Dermis blood vessel endothelial cell (primary cell): ENCODE results near the gene CCNY. TPM values are rescaled to one million over a fixed set of nuclear protein-coding genes. Genes with fewer than 3 reads are reported as not detected.

Experiments used
- DNase-seq: peaks from one replicate; pipeline ENCODE4 v3.0.0; 2010
- total RNA-seq: library from RNA; depleted of rRNA; stranded (reverse); fragments of >200 nt; gene quantifications from 2 replicates; pipeline ENCODE4 v1.2.3, GENCODE V29; 2014

The CCNY gene
- total RNA-seq, 1 donor from 2014 or later: 99.4 TPM

DNA sequence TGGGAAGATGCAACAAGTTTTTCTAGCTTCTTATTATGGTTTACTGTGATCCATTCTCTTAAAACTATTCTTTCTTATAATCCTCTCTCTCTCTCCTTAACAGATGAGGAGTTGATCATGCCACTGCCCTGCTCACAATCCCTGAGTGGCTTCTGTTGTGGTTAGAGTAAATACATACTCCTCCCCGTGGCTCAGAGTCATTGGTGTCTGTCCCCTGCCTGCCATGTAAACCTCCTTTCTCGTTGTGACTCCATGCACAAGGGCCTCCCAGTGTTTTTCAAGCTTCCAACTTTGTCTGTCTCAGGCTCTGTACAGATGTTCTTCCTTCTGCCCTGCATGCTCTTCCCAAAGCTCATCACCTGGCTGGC lies 20.4 kb downstream of the CCNY start:
- DNase-seq: no peak

DNA sequence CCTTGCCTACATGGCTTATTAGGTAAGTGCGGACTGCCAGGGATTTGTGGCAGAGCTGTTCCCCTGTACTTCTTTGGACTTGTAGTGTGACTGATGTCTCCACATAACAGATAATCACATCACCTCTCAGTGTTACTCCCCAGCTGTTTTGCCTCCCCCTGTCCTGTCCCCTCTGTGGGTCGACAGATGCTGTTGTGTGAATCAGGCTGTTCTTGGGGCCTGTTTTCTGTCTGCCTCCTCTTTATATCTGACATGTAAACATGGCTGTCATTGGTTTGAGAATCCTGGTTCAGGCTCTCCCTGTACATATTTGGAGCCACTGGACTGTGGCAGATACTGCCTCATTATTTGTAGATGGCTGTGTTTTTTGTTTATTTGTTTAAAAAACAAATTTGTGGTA lies 22.7 kb downstream of the CCNY start:
- DNase-seq: no peak

DNA sequence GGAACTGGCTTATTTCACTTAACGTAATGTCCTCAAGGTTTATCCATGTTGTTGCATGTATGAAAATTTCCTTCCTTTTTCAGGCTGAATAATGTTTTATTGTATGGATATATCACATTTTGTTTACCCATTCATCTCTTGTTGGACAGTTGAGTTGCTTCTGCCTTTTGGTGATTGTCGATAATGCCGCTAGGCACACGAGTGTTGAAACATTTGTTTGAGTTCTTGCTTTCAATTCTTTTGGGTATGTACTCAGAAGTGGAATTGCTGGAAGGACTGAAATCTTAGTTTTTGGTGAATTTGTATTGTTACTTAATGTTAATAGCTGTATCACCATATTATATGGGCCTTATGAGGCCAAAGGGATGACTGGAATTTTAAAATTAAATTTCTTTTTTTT lies 23.6 kb downstream of the CCNY start:
- DNase-seq: no peak

DNA sequence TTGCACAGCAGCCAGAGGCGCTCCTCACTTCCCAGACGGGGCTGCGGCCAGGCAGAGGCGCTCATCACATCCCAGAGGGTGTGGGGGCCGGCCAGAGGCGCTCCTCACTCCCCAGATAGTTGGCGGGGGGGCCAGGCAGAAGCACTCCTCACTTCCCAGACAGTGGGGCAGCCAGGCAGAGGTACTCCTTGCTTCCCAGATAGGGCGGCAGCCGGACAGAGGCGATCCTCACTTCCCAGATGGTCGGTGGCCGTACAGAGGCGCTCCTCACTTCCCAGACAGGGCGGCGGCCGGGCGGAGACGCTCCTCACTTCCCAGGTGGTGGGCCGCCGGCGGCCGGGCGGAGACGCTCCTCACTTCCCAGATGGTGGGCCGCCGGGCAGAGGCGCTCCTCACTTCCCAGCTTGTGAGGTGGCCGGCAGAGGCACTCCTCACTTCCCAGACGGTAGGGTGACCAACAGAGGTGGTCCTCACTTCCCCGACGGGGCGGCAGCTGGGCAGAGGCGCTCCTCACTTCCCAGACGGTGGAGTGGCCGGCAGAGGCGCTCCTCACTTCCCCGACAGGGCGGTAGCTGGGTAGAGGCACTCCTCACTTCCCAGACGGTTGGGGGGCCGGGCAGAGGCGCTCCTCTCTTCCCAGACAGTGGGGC lies 26.5 kb downstream of the CCNY start:
- no peak for DNase-seq

DNA sequence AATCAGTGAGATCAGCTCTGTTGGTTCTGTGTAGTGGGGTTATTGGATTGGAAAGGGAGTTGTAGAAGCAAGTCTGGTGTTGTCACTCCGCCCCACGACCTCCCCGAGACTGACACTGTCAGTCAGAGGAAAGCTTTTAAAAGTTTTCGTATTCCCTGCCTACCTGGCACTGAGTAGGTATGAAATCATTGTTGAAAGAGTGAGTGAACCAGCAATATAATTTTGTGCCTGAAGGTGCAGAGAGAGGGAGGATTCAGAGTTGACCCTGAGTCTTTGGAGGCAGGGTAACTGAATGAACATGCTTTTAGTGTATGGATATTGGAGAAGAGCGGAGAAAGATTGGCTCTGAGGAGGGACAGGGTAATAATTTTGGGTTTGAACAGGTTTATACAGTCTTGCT lies 27.3 kb downstream of the CCNY start:
- DNase-seq: no peak

DNA sequence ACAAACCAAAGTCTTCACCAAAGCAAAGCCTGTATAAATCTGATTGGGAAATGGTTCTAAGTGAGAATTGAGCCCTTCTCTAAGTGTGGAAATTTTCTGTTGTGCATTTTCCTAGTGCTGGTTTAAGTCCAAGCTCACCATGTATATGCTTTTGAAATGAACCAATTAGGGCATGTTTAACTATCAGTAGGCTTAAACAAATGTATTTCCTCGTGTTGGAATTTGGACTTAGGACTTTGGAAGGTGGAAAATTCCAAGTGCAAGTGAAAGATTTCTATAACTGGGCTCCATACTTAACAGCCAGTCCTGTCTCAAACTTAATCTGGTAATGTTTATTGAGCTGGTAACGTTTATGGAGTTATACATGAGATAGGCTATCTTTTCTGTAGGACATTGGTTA lies 28.5 kb downstream of the CCNY start:
- no peak for DNase-seq

DNA sequence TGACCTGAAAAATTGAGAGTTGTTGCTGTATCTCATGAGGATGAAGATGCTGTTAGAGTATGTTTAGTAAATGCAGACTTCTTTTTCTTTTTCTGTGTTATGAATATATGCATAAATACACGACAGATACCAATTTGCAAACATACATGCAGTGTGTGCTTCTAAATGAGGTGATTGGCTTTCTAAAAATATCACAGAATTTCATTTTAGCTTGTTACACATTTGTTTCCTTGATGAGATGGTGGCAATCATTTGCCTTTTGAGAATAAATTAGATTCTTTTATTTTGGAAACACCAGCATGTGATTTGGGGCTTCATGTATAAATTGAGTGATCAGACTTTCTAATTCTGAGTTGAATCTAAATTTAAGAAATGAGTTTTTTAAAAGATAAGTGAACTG lies 29.7 kb downstream of the CCNY start:
- DNase-seq: no peak

DNA sequence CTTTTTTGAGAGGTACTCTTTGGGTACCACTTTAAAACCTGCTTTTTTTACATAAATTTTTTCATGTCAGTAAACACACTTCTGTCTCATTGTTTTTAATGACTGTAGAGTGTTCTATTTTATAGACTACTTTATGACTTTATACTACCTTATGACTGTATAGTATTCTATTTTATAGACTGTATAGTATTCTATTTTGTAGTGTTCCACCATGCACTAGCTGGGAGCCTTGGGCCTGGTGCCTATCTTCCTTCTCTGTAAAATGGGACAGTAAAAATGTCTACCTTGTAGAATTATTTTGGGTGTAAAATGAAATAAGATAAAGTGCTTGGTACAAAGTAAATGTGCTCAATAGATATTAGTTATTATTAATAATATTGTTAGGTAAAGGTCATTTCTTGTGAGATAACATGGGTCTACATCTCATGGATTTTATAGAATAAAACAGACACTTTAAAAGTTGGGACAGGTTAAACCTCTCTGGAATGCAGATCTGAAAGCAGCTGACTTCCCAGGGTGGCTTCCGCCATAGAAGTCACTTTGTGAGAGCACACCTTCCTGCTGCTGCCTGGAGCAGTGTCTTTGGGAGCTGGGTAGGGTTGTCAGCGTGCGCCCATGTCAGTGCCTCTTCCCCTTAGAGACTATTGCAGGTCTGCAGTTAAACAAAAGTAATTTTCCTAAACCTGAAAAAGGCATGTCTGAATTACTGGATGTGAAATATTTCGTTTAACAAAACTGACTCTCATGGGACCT lies 31.0 kb downstream of the CCNY start:
- DNase-seq: no peak

DNA sequence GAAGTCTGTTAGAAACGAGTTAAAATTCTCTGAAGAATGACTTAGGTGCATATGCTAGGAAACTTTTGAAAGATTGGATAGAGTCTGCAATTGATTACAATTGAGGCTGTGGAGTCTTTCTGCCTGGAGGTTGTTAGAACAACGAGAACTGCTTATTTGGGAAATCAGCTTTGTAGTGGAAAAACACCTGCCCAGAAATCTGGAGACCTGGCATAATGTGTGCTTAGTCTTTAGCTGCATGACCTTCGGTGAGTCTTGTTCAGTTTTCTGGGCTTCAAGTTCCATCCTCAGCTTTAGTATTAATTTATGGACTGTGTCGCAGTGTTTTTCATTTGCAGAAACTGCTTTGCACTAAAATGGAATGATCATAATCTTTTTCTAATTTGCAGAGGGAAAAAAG lies 31.7 kb downstream of the CCNY start:
- DNase-seq: no peak

DNA sequence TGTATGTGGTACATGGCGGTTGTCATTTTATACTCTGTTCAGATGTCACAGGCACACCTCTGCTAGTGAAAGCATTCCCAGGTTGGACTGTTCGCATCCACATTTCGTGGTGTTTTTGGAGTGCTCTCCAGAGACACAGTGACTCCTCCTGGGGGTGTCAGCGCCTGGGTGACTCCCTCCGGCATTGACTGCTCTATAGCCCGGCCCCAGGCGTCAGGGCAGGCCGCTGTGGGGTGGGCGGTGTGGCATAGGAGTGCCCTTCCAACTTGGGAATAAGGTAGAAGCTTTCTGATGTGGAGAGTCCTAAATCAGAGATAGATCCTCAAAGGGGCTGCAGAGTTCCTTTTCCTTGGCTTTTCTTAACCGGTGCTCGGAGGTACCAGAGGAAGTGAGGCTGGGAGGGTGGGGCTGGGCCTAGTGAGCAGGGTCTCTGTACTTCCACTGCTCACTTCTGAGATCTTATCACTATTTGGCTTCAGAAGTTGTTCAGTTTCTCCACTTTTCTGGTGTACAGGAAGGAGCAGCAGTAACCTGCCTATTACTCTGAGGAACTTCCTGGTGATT lies 32.3 kb downstream of the CCNY start:
- DNase-seq: peak; percentile 15

DNA sequence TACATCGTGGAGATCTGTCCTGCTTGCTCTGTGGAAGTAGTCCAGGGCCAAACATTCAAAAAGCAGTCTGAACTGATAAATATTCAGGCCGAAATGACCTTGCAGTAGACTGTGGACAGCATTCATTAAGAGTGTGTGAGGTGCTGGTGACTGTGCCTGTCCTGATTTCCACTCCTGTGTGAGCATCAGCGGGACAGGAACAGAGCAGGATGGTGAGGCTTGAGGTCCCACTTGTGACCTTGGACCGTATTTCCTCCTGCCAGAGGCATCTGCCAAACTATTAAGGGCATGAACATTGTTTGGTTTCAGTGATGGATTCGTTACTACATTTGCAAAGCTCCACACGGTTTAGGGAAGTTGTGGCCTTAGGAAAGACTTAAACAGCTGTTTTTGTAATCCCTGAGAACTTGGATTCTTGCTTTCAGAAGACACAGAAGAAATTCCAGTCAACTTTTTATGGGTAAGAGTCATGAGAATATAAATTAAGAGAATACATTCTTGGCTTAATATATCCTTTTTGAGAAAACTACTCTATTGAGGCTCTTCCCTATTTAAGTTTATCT lies 32.8 kb downstream of the CCNY start:
- peak; percentile 41 for DNase-seq

DNA sequence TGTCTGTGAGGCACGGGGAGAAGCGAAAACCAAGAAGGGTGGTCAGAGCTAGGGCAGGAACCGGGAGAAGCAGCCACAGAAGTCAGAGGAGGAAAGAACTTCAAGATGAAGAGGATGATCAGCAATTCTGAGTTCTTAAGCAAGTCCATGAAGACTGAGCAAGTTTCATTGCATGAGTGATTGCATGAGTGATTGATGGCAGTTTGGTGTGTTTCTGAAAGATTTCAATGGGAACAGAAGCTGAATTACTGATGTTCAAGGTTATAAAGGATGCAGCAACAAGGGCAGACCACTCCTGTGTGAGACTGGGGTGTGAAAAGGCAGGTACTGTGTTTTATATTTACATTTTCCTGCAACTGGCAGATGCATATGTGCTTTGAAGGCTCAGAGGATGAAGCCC lies 35.4 kb downstream of the CCNY start:
- DNase-seq: no peak

DNA sequence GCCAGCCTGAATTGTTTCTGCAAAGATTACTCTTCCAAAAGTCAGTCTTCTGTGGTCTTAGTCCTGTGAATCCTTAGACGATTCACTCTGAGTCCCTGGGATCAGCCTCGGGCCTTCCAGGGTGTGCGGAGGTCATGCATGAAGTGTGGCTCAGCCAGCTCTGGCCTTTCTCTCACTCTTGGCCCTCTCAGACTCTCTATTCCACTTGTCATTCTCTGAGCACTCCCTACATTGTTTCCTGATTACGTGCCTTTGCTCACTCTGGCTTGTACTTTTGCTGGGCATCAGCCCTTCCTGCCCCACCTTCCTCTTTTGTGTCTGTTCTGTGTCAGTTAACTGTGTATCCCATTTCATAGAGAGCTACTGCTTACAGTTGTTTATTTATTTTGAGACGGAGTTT lies 36.0 kb downstream of the CCNY start:
- peak; percentile 90 for DNase-seq

DNA sequence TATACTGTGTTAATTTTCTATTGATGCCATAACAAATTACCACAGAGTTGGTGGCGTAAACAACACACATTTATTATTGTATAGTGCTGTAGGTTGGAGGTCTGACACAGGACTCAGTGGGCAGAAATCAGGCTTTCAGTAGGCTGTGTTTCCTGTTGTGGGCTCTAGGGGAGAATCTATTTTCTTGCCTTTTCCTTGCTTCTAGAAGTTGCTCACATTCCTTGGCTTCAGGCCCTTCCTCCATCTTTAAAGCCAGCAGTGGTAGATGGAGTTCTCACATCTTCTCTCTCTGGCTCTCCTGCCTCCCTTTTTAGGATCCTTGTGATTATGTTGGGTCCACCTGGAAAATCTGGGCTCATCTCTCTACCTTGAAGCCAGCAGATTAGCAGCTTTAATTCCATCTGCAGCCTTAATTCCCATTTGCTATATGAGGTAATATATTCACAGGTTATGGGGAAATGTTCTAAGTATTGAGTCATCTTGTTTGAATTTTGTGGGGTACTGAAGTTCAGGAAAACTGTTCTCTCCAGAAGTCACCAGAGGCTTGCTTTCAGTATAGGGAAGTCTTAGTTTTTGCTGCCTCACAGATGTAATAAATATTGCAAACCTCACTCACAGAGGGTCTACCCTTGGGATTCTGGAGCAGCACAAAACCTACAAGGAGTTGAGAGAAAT lies 38.9 kb downstream of the CCNY start:
- peak; percentile 37 for DNase-seq

DNA sequence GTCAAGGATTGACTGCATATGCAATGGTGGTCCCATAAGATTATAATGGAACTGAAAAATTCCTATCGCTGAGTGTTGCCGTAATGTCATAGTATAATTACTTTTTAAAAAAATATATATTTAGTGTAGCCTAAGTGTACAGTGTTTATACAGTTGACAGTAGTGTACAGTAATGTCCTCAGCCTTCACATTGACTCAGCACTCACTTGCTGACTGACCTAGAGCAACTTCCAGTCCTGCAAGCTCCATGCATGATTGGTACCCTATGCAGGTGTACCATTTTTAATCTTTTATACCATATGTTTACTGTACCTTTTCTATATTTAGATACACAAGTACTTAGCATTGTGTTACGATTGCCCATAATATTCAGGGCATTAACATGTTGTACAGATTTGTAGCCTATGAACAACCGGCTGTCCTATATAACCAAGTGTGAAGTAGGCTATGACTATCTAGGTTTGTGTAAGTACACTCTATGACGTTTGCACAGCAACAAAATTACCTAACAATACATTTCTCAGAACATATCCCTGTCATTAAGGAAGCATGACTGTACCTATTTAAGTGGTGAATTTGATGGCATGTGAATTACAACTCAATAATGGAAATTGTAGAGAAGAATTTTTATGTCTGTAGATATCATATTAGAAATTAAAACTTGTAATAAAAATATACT lies 40.9 kb downstream of the CCNY start:
- peak; percentile 69 for DNase-seq

DNA sequence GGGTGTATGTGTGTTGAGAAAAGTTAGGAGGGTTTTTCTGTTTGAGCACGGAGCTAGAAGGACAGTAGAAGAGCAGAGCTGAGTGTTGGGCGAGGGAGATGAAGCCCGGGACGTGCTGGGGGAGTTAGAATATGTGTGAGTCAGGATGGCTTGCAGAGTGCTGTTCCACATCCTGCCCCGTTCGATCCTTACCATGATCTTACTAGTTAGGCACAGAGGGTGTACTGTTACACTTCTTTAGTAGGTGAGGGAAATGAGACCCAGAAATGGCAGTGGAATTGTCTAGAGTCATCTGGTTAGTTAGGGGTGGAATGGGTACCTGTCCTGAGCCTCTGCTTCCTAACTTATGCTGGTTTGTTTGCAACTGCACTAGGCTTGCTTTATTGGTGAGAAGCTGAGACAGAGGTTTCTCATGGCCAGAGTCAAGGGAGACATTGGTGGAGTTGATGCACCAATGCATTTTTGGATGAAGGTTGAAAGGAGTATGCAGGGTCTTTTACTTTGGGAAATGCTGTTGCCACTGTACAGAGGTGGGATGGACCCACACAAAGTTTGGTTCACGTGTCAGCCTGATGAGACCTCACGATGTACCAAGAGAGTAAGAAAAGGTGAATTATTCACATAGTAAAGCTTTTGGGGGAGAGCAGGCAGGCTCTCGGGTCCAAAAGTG lies 42.4 kb downstream of the CCNY start:
- DNase-seq: peak; percentile 76

DNA sequence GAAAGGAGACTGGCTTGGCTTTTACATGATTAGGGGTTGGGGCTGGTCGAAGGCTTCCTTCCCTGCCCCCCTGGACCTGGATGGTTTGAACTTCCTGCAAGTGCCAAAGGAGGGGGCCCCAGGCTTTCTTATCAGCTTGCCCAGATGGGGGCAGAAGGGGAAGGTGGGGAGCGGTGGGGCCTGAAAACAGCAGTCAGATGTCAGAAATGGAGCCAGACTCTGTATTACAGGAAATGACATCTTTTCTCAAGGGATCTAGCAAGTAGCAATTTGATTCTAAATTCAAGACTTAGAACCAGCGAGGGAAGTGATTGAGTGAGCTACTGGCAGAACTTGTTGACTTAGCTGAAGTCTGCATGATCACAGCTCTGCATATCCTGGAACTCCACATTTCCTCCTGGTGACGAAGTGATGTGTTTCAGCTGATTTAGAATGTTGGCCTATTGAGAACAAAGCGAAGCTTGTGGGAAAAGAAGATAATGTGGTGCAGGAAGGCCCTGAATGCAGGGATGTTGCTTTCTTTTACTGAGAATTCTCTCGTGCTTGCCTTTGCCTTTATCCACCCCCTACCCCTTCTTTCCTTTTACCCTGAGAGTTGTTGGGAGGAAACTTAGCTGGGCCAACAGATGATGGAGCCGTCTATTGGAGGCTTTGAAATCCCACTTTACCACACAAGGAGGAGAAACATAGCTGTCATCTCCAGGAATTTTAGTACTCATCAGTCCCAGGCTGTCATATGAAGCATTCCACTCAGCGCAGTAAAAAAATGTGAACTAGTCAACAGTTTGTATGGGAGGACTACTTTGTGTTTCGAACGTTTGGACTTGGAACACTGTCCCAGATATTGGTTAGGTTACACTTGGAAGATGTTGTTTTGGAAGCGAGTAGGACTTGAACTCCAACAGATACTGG lies 43.2 kb downstream of the CCNY start:
- peak; percentile 100 for DNase-seq

DNA sequence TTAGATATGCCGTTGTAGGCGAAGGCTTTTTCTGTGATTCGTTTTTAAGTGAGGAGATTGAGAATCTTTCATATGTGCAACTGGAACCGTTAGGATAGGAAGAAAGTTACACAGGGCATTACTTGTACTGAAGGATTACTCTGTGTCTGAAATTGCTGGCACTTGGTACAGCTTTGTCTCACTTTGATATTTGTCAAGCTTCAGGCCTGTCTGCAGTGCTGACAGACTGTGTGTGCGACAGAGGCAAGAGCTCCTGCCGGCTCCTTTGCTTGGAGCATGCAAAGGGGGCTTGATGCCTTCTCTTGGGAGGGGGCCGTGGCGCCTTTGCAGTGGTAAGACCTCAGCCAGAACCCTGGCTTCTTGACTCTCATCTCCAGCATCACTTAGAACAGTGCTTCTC lies 45.8 kb downstream of the CCNY start:
- no peak for DNase-seq

DNA sequence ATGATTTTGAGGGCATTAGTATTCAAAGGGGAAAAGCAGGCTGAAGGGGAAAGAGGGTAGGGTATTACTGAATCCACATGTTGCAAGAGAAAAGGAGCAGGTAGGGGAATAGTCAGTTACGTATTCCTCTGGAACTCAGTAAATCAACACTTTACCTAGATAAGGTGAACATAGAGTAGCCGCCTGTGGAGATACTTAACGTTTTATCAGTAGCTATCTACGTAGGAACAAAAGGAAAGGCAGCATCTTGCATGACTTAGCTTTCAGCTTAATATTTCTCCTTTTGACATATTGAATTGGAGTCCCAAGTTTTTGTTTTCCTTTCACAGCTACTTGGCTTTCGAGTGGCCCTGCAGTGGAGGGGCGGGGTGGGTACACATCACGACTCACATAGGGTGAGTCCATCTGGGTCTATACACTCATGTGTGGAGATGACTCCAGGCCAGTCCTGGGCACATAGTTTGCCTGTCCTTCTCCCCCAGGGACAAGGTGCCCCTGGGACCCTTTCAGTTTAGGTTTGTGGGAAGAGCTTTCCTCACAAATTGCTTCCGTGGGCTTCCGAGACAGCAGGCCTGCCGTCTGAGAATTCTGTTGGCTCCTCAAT lies 48.1 kb downstream of the CCNY start:
- DNase-seq: no peak

DNA sequence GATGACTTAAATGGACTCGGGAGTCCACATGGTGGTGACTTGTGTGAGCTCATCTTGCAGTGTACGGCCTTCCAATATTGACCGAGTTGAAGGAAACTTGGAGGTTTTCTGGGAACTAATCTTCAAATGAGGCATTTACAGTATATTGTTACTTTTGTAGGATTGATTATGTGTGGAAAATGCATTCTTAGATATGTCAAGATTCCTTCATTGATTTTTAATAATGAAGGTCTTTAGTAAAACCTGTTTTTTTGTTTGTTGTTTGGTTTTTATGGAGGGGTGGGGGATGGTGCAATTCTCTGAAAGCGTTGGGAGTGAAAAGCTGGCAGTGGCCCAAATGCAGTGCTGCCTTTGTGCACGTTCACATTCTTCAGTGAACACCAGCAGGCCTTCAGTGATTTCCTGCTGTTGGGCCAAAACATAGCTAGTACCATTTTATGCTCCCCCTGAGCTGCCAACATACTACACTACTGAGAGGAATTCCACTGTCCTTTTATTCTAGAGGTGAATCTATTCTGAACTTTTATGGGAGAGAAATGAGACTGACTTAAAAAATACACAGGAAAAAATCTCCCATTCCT lies 50.4 kb downstream of the CCNY start:
- DNase-seq: peak; percentile 90
